ENCODE measurements around the gene OTOG. TPM values are rescaled to one million over a fixed set of nuclear protein-coding genes. Genes with fewer than 3 reads are reported as not detected.

The OTOG gene
- total RNA-seq, 3 donors from 2014 or later (not counting 1 experiment from before 2014, with no cell fraction given): not detected

DNA sequence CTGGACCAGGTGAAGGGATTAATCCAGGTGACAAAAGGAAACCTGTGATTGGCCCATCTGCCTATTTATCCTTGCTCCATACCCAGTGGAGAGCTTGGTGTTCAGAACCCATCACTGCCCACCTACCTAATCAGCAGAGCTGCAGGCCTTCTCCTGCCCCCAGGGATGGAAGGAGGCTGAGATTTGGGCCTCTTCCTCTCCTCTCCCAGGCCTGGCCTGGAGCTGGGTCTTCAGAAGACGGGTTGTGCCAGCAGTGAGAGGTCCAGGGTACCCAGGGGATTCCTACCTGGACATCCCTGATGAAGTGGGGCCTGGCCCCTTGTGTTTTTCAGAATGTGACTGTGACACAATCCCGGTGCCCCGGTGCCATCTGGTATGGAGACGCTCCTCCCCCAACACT, 92.0 kb downstream of the OTOG start:
- H3K4me3 Mint-ChIP-seq: no peak overlapping the region
- no peak overlapping the region for H3K4me3 ChIP-seq (ENCODE audit: low read length)
- H3K9me3 Mint-ChIP-seq: no peaks in the 10 kb centered on the region
- H3K4me1 Mint-ChIP-seq: peaks cover 0 to 7% of the 10 kb centered on the region in 2 donors
- H3K27ac ChIP-seq (ENCODE audit: low read length): no peak overlapping the region
- H3K27ac Mint-ChIP-seq: no peak overlapping the region
- intact Hi-C loops (cut with micrococcal nuclease): no loop called here
- H3K27me3 Mint-ChIP-seq (ENCODE audit: low read depth in 2 of 2): peaks cover 0 to 4% of the 10 kb centered on the region in 2 donors
- no peaks in the 10 kb centered on the region for H3K27me3 ChIP-seq (ENCODE audit: control insufficient read depth, insufficient read depth, low read length)
- H3K9me3 ChIP-seq (ENCODE audit: control insufficient read depth, insufficient read depth, low read length): no peaks in the 10 kb centered on the region
- ATAC-seq (no peak), DNase-seq (no peak)
- WGBS (ENCODE audit: insufficient coverage): 81% methylated on average over 4 of the region's 4 CpGs
- TF ChIP-seq, protein P1, sequence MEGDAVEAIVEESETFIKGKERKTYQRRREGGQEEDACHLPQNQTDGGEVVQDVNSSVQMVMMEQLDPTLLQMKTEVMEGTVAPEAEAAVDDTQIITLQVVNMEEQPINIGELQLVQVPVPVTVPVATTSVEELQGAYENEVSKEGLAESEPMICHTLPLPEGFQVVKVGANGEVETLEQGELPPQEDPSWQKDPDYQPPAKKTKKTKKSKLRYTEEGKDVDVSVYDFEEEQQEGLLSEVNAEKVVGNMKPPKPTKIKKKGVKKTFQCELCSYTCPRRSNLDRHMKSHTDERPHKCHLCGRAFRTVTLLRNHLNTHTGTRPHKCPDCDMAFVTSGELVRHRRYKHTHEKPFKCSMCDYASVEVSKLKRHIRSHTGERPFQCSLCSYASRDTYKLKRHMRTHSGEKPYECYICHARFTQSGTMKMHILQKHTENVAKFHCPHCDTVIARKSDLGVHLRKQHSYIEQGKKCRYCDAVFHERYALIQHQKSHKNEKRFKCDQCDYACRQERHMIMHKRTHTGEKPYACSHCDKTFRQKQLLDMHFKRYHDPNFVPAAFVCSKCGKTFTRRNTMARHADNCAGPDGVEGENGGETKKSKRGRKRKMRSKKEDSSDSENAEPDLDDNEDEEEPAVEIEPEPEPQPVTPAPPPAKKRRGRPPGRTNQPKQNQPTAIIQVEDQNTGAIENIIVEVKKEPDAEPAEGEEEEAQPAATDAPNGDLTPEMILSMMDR (IDR thresholded peaks at IDR 0.05): no peak
- no peaks in the 10 kb centered on the region for H3K4me1 ChIP-seq (ENCODE audit: control insufficient read depth, insufficient read depth, low read length)
- no peaks in the 10 kb centered on the region for H3K36me3 ChIP-seq (ENCODE audit: control insufficient read depth, insufficient read depth, low read length)
- H3K36me3 Mint-ChIP-seq: no peaks in the 10 kb centered on the region

DNA sequence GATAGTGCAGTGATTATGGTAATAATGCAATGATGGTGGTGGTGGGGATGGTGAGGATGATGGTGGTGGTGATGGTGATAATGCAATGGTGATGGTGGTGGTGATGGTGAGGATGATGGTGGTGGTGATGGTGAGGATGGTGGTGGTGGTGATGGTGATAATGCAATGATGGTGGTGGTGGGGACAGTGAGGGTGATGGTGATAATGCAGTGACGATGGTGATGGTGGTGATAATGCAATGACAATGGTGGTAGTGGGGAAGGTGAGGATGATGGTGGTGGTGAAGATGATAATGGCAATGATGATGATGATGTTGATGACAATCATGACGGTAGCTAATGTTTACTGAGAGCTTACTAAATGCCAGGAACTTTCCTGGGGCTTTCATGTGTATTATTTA, 92.7 kb downstream of the OTOG start:
- Mint-ChIP-seq H3K4me1 (peaks cover 0 to 7% of the 10 kb centered on the region in 2 donors), H3K9me3 (no peaks in the 10 kb centered on the region), H3K27ac (no peak overlapping the region), H3K36me3 (no peaks in the 10 kb centered on the region), H3K4me3 (no peak overlapping the region), H3K27me3 (ENCODE audit: low read depth in 2 of 2) (peaks cover 0 to 4% of the 10 kb centered on the region in 2 donors)
- WGBS (ENCODE audit: insufficient coverage): 76% methylated on average over 2 of the region's 2 CpGs
- Histone ChIP-seq H3K4me1 (ENCODE audit: control insufficient read depth, insufficient read depth, low read length) (no peaks in the 10 kb centered on the region), H3K4me3 (ENCODE audit: low read length) (no peak overlapping the region), H3K36me3 (ENCODE audit: control insufficient read depth, insufficient read depth, low read length) (no peaks in the 10 kb centered on the region), H3K9me3 (ENCODE audit: control insufficient read depth, insufficient read depth, low read length) (no peaks in the 10 kb centered on the region), H3K27ac (ENCODE audit: low read length) (no peak overlapping the region), H3K27me3 (ENCODE audit: control insufficient read depth, insufficient read depth, low read length) (no peaks in the 10 kb centered on the region)
- intact Hi-C loops (cut with micrococcal nuclease): no loop called here
- DNase-seq (no peak), ATAC-seq (no peak)
- TF ChIP-seq, protein P1 (IDR thresholded peaks at IDR 0.05): no peak

DNA sequence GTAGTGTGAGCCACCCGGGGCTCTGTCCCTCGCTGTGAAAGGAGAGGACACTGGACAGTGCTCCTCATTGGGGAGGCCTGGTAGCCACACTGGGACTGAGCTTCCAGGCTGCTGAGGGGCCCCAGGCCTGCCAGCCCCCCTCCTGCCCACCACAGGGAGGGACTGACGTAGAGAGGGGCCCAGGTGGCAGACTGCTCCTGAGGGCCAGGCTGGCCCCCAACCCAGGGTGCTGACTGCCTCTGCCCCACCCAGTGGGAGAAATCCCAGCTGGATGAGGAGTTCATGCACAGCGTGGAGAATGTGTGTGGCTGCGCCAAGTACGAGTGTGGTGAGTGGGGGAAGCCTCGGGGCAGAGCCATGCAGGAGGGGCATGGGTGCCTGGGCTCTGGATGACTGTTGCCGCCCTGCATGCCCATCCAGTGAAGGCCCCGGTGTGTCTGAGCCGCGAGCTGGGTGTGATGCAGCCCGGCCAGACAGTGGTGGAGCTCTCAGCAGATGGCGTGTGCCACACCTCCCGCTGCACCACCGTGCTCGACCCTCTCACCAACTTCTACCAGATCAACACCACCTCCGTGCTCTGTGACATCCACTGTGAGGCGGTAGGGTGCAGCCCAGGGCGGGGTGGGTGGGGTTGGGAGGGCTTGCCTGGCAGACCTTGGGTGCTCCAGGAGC, 93.6 kb downstream of the OTOG start:
- no peak for ATAC-seq
- Mint-ChIP-seq H3K27ac (no peak overlapping the region), H3K9me3 (no peaks in the 10 kb centered on the region), H3K4me1 (peaks cover 0 to 7% of the 10 kb centered on the region in 2 donors), H3K36me3 (no peaks in the 10 kb centered on the region), H3K27me3 (ENCODE audit: low read depth in 2 of 2) (peaks cover 0 to 4% of the 10 kb centered on the region in 2 donors), H3K4me3 (no peak overlapping the region)
- H3K27me3 ChIP-seq (ENCODE audit: control insufficient read depth, insufficient read depth, low read length): no peaks in the 10 kb centered on the region
- 81% methylated on average over 16 of the region's 19 CpGs for whole genome bisulfite sequencing (ENCODE audit: insufficient coverage)
- no peaks in the 10 kb centered on the region for H3K4me1 ChIP-seq (ENCODE audit: control insufficient read depth, insufficient read depth, low read length)
- DNase-seq: no peak
- TF ChIP-seq, protein P1 (IDR thresholded peaks at IDR 0.05): no peak
- intact Hi-C loops (cut with micrococcal nuclease): no loop called here
- no peak overlapping the region for H3K27ac ChIP-seq (ENCODE audit: low read length)
- H3K9me3 ChIP-seq (ENCODE audit: control insufficient read depth, insufficient read depth, low read length): no peaks in the 10 kb centered on the region
- no peaks in the 10 kb centered on the region for H3K36me3 ChIP-seq (ENCODE audit: control insufficient read depth, insufficient read depth, low read length)
- no peak overlapping the region for H3K4me3 ChIP-seq (ENCODE audit: low read length)

Measured in natural killer cell (primary cell).